ENCODE data around the gene TSPYL1.

GRCh38 chr6:116244284-116244683 is 35.4 kb downstream of the TSPYL1 start:
- TF ChIP-seq, protein P1, sequence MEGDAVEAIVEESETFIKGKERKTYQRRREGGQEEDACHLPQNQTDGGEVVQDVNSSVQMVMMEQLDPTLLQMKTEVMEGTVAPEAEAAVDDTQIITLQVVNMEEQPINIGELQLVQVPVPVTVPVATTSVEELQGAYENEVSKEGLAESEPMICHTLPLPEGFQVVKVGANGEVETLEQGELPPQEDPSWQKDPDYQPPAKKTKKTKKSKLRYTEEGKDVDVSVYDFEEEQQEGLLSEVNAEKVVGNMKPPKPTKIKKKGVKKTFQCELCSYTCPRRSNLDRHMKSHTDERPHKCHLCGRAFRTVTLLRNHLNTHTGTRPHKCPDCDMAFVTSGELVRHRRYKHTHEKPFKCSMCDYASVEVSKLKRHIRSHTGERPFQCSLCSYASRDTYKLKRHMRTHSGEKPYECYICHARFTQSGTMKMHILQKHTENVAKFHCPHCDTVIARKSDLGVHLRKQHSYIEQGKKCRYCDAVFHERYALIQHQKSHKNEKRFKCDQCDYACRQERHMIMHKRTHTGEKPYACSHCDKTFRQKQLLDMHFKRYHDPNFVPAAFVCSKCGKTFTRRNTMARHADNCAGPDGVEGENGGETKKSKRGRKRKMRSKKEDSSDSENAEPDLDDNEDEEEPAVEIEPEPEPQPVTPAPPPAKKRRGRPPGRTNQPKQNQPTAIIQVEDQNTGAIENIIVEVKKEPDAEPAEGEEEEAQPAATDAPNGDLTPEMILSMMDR (conservative IDR thresholded peaks at IDR 0.05), result no peak
- no peak for TF ChIP-seq ZFX (IDR thresholded peaks at IDR 0.05)

Data from C4-2B (cell line).